RPMI8226 (cell line): ENCODE results near the gene MISFA.
"Not testable (repeated sequence)": the region's sequence is repeated elsewhere in the genome, so short reads cannot be mapped to it uniquely, and the experiment has no call there.

Experiments
- DNase-seq: peaks from one replicate; pipeline ENCODE4 v3.0.0-alpha.2; 2015

MISFA gene

DNA sequence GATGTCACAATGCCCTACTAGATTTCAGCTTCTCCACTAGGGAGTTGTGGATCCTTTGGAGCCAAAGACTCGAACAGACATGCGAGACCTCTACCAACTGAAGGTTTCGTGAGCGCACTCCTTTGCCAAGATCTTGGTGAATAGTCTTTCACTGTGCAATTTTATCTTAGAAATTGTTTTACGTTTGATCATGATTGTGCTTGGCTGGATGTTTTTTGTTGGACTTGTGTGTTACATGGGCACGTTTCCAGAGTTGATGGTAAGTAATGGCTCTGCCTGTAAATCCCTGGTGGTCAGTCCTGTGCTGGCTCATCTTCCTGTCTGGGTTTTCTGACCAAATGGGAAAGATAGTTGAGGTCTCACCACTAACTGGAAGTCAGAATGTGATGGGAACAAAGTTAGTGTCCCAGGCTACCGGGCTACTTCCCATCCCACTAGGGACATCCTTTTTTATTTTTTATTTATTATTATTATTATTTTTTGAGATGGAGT lies at the start of gene MISFA:
Gene MISFA, plus strand, starts transcription at position 51 of the 492 bp plus-strand sequence. Its CDS starts 140 bp downstream, at position 191.
- no peak for DNase-seq

DNA sequence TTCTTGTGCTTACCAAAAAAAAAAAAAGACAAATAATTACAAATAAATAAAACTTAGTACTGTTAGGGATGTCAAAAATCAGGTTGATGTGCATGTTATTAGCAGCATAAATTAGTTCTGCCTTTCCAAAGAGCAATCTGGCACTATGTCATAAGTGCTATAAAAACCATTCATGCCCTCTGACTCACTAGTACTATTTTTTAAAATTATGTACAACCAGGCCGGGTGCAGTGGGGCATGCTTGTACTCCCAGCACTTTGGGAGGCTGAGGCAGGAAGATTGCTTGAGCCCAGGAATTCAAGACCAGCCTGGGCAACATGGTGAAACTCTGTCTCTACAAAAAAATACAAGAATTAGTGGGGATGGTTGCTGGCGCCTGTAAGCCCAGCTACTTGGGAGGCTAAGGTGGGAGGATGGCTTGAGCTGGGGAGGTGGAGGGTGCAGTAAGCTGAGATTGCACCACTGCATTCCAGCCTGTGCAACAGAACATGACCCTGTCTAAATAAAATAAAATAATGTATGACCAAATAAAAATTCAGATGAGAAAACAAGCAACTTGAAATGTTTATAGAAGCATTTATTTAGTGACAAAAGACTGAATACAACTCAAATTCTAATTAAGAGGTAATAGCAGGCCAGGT lies 36.4 kb upstream of the MISFA start:
- no peak for DNase-seq

DNA sequence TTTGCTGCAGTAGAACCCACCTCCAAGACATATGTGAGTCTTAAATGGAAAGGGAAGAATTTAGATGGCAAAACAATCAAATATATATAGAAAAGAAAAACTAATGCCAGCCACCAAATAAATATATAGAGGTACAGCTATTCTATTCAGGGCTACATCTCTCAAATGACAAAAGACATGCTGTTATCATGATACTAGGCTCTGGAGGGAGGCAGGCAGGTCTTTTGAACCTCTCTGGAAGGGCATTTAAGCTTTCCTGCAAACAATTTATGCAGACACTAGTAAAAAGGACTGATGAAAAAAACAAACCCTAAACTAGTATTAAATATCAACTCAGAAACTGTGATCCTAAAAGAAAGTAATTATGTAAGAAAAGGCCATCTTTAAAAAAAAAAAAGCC lies 35.4 kb upstream of the MISFA start:
- no peak for DNase-seq

DNA sequence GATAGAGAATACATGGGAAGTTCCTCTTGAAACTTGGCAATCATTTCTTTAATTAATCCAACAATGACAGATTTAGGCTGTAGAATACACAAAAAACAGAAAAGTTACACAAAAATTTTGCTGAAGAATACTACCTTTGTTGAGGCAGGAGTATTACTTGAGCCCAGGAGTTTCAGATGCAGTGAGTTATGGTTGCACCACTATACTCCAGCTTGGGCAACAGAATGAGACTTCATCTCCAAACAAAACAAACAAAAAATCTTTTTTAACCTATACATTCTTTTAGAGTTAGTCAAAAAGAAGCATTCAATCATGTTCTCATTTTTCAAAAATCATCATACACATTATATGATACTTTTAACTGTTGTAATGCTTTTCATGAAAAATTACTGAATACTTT lies 33.2 kb upstream of the MISFA start:
- no peak for DNase-seq

DNA sequence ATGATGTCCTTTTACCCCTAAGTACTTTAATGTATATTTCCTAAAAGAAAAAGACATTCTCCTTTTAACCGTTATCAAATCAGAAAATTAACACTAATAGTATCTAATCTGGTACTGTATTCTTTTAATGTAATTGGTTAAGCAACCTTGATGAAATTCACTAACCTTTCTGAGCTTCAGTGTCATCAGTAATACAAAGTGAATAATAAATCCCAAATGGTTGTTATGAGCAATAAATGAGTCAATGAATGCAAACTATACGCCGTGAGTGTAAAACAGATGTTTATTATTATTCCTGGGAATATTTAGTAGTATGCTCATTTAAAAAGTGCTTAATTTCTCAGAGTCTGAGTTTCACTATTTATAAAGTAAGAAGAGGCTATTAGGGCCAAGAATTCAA lies 32.5 kb upstream of the MISFA start:
- no peak for DNase-seq

DNA sequence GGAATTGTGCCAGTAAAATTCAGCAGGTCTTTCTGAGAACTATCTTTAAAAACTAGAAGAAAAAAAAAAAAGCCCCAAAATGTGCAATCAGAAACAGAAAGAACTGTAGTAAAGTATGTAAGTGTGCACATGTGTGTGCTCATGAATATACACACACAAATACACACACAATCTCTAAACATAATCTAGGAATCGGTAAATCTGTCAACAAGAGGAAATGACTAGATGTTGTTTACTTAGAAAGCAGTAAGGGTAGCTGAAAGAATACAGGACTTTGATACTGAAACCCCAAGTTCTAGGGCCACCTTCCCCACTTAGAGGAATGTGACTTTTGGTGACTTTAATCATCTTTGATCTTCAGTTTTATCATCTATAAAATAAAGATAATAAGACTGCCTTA lies 24.2 kb upstream of the MISFA start:
- no peak for DNase-seq

DNA sequence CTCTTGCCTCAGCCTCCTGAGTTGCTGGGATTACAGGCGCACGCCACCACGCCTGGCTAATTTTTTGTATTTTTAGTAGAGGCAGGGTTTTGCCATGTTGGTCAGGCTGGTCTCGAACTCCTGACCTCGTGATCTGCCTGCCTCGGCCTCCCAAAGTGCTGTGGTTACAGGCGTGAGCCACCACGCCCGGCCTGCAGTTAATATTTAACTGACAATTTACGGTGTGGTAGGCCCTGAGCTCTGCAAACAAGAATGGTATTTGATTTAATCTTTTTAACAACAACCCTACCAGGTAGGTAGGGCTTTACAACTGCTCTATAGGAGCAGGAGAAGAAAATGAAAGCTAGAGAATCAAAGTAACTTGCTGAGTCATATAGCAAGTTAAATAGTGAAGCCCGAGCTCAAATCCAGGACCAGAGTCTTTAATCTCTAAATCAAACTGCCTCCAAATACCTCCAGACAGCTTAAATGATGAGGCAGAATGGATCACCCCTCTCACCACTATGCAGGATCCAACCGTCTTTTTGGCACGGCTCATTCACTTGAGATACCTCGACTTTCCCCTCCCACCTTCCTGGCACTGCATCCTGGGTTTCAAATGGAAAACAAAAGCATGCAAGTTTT lies 20.5 kb upstream of the MISFA start:
- DNase-seq, result no peak

DNA sequence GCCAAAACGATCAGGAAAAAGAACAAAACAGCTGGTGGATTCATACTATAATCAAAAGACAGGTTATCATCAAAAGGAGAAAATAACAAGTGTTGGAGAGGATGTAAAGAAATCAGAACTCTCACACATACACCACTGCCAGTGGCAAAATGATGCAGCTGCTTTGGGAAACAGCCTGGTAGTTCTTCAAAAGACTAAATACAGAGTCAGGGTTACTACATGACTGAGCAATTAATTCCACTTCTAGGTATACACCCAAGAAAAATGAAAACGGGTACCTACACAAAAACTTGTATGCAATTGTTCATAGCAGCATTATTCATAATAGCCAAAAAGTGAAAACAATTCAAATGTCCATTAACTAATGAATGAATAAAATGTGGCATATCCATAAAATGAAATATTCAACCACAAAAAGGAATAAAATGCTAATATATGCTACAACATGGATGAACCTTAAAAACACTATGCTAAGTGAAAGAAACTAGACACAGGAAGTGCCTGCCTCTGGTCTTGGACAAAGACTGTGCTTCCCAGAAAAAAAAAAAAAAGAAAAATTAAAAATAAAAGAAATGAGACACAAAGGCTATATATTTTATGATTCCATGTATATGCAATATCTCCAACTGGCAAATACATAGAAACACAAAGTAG lies 19.3 kb upstream of the MISFA start:
- DNase-seq, result no peak

DNA sequence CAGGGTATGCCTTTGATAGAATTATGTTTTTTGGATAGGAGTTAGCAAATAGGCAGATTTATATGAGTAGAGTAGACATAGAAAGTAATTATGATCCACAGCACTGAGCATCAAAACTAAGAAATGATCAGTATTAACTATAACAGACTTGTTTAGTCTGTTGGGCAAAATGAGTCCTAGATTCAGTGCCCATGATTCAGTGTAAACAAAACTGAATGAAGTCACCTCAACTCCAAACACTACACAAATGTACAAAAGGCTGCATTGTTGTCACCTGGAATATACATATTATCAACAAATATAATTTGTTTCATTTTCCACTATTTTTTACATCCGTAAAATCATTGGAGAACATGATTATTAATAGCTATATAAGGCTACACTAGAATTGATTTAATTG lies 17.8 kb upstream of the MISFA start:
- DNase-seq, result no peak

DNA sequence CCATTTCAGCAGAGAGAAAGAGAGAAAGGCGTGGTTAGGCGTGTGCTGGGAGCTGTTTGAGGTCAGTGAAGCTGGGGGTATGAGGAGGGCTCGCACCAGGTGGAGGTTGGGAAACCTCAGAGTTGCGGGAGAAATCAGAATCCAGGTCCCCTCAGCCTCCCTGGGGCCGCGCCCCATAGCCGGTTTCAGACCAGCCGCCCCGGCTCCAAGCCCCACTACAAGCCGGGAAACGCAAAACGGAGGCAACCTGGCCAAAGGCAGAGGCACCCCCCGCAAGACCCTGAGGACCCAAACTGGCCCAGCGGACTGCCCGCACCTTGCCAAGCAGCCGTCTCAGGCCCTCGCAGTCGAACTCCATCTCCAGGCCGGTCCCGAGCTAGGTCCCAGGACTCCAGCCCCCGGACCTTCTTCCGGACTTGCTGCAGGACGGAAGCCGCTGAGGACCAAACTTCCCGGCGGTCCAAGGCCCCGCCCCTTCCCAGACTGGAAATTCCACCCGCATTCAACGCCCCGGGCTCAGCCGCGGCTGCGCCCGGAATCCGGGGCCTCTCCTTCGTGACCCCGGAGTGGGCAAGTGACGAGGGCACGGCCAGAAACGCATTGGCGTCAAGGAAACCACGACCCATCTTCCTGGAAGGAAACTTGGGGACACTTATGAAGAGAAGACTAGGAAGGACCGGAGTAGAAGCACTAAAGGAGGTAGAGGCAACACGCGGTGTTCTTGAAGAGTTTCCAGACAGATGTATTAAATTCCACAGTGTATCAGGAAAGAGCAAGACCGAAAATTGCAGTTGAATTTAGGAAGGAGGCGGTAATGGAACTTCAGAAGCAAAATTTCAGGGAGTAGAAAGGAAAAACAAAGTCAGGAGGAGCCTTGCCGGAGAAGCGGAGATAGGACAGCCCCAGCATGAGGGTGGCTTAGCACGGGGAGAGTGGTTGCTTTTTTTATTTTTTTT lies 11.0 kb upstream of the MISFA start, which contains the start of gene UEVLD:
Gene UEVLD, minus strand, starts transcription at position 438 of the 956 bp plus-strand sequence. Its CDS starts 80 bp downstream, at position 358.
- peak; percentile 52 for DNase-seq

DNA sequence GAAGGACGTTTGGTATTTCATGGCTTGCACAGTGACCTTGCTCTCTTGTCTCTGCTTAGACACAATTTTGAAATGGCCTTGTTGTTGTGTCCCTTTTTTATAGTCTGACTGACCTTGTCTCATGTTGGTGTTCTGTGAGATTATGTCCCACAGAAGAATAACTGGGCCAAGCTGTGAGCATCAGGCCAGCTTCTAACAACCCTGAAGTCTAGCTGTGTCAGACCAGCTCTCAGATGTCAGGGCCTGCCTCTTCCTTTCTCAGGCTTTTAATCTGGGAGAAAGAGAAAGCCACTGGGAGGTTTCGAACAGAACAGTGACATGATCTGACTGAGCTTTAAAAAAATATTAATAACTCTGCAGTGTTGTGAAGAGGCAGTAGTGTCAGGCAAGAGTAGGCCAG lies 9.0 kb upstream of the MISFA start:
- no peak for DNase-seq

DNA sequence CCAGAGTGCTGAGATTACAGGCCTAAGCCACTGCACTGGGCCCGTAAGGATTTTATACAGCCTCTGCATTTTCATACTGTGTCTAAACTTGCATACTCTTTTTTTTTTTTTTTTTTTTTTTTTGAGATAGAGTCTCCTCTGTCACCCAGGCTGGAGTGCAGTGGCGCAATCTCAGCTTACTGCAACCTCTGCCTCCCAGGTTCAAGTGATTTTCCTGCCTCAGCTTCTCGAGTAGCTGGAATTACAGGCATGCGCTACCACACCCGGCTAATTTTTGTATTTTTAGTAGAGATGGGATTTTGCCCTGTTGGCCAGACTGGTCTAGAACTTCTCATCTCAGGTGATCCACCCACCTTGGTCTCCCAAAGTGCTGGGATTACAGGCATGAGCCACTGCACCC lies 5.5 kb upstream of the MISFA start:
- DNase-seq, result not testable (repeated sequence)

DNA sequence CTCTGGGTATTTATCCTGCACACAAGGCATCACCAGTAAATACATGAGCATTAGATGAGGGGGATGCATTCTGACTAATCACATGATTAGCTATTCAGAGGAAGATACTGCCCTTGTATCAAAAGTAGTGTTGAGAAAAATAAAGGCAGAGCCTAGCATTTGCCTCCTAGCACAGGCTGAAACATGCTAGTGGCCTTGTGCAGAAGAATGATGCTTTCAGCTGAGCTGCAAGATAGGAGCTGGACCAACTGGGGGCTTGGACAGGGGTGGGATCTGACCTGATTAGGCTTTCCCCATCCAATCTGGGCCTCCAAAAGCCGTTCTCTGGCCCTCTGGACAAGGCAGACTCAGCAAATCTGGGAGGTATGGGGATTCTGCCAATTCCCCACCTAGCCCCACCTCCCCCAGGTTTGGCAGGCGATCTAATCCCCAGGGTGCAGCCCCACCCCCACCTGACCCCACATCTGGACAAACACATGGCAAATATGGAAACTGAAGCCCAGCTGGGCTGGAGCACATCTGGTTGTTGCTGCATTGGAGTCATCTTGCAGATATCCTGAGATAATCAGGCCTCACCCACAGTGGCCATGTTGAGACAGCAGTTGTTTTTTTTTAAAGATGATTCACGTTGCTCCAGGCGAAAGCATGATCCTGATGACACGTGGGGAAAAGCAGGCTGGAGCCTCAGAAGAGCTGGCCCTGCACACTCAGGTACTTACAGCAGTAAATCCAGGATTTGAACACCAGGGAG lies 4.4 kb upstream of the MISFA start:
- DNase-seq, result no peak

DNA sequence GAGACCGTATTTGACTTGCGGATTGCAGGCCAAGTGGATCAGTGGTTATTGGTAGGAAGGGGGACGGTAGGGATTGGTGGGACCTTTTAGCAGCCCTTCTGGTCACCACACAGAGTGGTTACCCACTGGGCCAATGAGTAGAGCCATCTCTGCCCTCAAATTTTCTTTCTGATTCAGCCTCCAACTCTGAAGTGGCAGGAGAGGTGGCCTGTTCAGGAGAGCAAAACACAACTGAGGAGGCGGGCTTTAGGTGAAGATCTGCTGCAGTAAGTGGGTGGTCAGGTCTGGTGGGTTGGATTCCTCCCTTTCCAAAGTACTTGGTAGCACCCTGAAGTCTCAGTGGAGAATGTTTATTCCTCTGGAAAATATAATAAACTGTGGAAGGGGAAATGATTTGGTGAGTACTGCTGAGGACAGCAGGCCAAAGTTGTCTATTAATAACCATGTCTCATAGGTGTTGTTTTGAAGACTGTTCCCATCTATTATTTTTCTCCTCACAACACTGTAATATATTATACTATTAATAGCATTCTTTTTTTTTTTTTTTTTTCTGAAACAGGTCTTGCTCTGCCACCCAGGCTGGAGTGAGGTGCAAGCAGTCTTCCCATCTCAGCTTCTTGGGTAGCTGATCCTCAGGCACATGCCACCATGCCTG lies 1.5 kb downstream of the MISFA start:
- no peak for DNase-seq

DNA sequence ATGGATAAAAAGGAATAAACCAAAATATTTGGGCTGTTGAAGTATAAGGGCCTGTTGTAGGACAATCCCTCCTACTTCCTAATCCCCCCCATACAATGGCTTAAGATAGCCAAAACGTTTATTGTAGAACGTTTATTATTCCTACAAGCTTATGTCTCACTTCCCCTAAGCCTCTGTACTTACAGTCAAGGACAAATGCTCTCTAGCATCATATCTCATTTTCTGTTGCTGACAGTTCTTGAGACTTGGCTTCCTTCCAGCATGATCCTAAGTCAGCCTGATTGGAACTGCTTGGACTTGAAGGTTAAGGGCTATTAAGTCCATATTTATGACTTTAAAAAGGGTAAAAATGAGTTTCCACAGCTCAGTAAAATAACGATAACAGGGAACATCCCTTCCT lies 8.8 kb downstream of the MISFA start:
- no peak for DNase-seq

DNA sequence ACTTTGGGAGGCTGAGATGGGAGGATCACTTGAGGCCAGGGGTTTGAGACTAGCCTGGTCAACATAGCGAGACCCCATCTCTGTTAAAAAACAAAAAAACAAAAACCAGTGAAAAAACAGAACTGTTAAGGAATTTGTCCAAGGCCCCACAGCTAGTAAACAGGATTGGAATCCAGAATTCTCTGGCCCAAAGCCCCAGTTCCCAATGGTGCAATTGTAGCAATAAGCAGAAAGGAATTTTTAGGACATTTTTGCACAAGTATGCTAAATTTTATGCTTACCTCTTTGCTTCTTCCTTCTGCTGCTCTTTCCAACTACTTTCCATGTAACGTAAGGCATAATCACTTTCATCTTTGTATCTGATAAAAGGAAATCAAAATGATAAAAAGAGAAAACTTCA lies 11.6 kb downstream of the MISFA start:
- DNase-seq, result no peak

DNA sequence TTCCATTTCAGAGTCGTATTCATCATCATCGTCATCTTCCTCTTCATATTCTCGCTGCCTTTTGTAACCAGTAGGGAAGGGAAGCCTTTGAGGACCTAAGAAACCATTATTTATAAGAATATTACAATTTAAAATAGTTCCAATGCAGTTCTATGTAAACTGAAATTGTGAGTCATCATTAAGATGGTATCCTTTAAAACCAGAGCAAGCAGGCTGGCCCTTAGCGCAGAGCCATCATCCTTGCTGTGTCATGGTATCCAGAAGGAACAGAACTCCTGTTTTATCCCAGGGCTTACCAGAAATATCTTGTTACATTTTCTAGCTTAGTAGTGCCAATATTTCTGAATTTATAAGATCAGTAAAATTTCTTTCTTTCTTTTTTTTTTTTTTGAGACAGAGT lies 12.8 kb downstream of the MISFA start:
- no peak for DNase-seq

DNA sequence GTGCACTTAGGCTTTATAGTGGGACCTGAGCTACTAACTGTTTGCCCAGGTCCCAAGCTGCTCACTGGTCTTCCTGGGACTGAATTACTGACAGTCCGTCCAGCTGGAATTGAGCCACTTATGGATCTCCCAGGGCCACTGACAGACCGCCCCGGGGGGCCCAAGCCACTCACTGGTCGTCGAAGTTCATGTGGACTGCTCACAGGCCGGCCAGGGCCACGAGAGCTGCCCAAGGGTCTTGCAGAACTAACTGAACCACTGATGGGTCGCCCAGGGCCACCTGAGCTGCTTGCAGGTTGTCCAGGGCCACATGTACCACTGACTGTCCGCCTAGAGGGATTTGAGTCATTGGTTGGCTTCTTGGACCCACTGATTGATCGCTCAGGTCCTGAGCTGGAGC lies 15.1 kb downstream of the MISFA start:
- no peak for DNase-seq

DNA sequence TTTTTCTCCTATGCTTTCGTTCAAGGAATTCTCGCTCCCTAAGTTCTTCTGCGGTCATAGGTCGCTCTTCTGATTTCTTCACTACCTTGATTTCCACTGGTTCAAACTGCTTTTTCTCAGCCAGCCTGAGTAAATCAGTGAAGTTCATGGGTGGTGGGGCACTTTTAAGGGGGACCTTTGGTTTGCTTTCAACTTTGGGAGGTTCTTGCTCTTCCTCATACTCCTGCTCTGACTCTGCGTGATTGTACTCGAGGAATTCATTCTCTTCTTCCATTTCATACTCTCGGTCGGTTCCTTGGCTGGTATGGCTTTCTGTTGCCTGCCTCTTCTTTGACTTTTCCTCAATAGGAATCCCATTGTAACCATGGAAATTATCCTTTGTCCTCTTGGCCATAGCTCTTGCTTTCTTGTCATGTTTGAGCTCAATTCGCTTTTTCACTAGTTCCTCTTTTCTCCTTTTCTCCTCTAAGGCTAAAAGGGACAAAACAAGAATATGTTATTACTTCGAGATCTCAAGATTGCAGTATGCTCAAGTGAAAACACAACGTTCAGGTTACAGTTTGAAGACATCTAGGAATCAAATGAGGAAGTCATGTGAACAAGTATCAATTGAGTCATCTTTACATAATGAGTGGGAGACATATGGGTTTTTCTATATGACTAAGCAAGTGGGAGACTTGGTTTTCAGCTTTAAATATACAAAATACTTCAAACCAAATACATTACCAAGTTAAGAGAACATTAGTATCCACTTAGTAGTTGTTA lies 16.2 kb downstream of the MISFA start:
- DNase-seq, result no peak

DNA sequence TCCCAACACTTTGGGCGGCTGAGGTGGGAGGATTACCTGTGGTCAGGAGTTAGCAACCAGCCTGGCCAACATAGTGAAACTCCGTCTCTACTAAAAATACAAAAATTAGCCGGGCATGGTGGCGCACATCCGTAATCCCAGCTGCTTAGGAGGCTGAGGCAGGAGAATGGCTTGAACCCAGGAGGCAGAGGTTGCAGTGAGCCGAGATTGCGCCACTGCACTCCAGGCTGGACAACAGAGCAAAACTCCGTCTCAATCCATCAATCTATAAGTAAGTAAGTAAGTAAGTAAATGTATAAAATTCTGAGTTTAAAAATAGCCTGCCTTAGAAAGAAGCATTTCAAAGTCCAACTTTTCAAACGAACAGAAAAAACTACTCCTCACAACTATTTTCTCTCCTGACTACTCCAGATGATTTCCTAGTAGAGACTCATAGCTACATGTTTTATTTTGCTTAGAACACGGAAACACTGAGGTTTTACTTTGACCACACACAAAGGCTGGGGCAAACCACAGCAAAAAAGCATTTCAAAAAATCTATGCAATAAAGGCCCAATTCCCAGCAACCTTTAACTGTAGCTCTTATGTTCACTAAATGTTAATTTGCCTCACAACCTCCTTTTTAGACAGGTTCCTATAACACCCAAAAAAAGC lies 18.2 kb downstream of the MISFA start:
- DNase-seq, result no peak
